ENCODE measurements around the gene ZDHHC12.

GRCh38 chr9:128762671-128763449 lies 38.9 kb upstream of the ZDHHC12 start:
- TF ChIP-seq CTCF (IDR thresholded peaks at IDR 0.05): no peak
- TF ChIP-seq REST (IDR thresholded peaks at IDR 0.05; ENCODE audit: insufficient read depth in 1 of 2, low read depth in 2 of 2, low read length in 1 of 2): no peak
- TF ChIP-seq POLR2AphosphoS5 (IDR thresholded peaks at IDR 0.05; ENCODE audit: low read depth, low read length): no peak
- no peak for TF ChIP-seq SIN3A (IDR thresholded peaks at IDR 0.05; ENCODE audit: borderline replicate concordance, insufficient read depth, low read depth, low read length)
